Measurements from ENCODE around the gene KANSL2.
A peak's percentile ranks its signal among the peaks of the same experiment; 100 is the strongest.
"Not testable (repeated sequence)": the region's sequence is repeated elsewhere in the genome, so short reads cannot be mapped to it uniquely, and the experiment has no call there.

Gene KANSL2, protein sequence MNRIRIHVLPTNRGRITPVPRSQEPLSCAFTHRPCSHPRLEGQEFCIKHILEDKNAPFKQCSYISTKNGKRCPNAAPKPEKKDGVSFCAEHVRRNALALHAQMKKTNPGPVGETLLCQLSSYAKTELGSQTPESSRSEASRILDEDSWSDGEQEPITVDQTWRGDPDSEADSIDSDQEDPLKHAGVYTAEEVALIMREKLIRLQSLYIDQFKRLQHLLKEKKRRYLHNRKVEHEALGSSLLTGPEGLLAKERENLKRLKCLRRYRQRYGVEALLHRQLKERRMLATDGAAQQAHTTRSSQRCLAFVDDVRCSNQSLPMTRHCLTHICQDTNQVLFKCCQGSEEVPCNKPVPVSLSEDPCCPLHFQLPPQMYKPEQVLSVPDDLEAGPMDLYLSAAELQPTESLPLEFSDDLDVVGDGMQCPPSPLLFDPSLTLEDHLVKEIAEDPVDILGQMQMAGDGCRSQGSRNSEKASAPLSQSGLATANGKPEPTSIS

DNA sequence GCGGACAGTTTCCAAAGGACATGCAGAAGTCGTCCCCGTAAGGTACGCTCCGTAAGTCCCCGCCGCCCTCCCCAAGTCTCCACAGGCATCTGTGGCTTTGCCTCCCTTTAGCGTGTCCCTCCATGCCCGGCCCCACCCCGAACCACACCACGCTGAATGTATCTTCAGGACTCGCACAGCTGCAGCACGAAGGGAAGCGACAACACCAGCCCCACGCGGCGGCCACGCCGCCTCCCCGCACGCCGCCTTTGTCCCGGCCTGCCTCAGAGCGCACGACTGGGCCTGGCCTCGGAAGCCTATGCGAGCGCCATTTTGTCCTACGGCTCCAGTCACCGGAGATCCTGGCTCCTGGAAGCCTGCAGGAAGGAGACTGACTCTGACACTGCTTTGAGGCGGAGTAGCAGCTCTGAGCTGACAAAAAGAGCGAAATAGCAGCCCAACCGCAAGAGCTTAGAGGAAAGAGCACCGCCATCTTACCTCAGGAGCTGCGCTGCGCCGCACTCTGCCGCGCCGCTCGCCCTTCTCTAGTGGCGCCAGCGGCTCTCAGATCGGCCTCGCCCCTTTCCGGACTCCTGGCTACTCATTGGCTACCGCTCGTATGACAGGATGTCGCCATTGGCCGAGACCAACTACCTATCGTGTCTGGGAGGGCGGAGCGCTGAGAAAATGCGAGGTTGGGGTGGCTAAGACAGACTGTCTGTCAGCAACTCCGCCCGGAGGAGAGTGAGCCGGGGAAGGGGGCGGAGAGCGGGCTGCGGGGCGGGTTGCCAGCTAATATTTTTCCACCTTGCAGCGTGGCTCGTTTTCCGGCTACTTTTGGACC lies at the start of gene KANSL2:
Gene KANSL2, minus strand, starts transcription at position 529 of the 823 bp plus-strand sequence. CDS start 606 bp downstream, outside the sequence.
- peak; percentile 99 for DNase-seq
- TF ChIP-seq, protein P1, sequence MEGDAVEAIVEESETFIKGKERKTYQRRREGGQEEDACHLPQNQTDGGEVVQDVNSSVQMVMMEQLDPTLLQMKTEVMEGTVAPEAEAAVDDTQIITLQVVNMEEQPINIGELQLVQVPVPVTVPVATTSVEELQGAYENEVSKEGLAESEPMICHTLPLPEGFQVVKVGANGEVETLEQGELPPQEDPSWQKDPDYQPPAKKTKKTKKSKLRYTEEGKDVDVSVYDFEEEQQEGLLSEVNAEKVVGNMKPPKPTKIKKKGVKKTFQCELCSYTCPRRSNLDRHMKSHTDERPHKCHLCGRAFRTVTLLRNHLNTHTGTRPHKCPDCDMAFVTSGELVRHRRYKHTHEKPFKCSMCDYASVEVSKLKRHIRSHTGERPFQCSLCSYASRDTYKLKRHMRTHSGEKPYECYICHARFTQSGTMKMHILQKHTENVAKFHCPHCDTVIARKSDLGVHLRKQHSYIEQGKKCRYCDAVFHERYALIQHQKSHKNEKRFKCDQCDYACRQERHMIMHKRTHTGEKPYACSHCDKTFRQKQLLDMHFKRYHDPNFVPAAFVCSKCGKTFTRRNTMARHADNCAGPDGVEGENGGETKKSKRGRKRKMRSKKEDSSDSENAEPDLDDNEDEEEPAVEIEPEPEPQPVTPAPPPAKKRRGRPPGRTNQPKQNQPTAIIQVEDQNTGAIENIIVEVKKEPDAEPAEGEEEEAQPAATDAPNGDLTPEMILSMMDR (IDR thresholded peaks at IDR 0.05; ENCODE audit: low read depth, low read length), result no peak
- H3K27me3 ChIP-seq (ENCODE audit: insufficient read depth, low read depth, severe bottlenecking), result no peaks in the 10 kb centered on the region
- peak within 1 kb of the TSS; percentile 64 for H3K4me3 ChIP-seq (ENCODE audit: low read depth, low read length)
- H3K9me3 ChIP-seq (ENCODE audit: severe bottlenecking), result no peaks in the 10 kb centered on the region
- H3K36me3 ChIP-seq, result peaks cover 44% of the 10 kb centered on the region
- peak within 1 kb of the TSS; percentile 97 for H3K27ac ChIP-seq

DNA sequence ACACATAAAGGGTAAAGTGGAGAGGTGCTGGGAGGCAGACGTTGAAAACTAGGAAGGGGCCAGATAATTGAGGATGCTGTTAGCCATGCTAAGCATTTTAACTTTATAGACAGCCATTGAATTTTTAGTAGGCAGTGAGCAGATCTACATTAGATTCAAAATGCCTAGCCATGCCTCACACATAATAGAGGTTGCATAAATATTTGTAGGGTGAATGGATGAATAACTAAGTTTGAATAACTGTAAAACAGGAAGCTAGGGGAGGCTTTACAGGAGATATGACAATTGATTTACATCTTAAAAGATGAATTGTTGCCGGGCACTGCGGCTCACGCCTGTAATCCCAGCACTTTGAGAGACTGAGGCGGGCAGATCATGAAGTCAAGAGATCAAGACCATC lies 46.8 kb upstream of the KANSL2 start:
- Histone ChIP-seq H3K27me3 (ENCODE audit: insufficient read depth, low read depth, severe bottlenecking) (no peaks in the 10 kb centered on the region), H3K4me3 (ENCODE audit: low read depth, low read length) (no peak overlapping the region), H3K9me3 (ENCODE audit: severe bottlenecking) (no peaks in the 10 kb centered on the region), H3K36me3 (no peaks in the 10 kb centered on the region), H3K27ac (no peak overlapping the region)
- no peak for DNase-seq
- TF ChIP-seq, protein P1 (IDR thresholded peaks at IDR 0.05; ENCODE audit: low read depth, low read length), result no peak

DNA sequence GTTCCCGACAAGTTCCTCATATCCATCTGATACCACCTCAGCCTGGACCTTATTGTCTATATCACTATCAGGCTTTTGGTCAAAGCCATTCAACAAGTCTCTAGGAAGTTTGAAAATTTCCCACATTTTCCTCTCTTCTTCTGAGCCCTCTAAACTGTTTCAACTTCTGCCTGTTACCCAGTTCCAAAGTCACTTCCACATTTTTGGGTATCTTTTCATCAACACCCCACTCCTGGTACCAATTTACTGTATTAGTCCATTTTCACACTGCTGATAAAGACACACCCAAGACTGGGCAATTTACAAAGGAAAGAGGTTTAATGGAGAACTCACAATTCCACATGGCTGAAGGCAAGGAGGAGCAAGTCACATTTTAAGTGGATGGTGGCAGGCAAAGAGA lies 38.7 kb upstream of the KANSL2 start:
- not testable (repeated sequence) for H3K36me3 ChIP-seq; DNase-seq; H3K27ac ChIP-seq; H3K9me3 ChIP-seq (ENCODE audit: severe bottlenecking); H3K27me3 ChIP-seq (ENCODE audit: insufficient read depth, low read depth, severe bottlenecking); H3K4me3 ChIP-seq (ENCODE audit: low read depth, low read length)

DNA sequence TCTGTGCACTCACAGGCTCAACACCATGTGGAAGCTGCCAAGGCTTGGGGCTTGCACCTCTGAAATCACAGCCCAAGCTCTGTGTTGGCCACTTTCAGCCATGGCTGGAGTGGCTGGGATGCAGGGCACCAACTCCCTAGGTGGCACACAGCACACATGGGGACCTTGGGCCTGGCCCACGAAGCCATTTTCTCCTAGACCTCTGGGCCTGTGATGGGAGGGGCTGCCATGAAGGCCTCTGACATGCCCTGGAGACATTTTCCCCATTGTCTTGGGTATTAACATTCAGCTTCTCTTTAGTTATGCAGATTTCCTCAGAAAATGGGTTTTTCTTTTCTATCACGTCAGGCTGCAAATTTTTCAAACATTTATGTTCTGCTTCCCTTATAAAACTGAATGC lies 38.1 kb upstream of the KANSL2 start:
- not testable (repeated sequence) for H3K4me3 ChIP-seq (ENCODE audit: low read depth, low read length); H3K9me3 ChIP-seq (ENCODE audit: severe bottlenecking); H3K27ac ChIP-seq; H3K36me3 ChIP-seq; DNase-seq; H3K27me3 ChIP-seq (ENCODE audit: insufficient read depth, low read depth, severe bottlenecking)

DNA sequence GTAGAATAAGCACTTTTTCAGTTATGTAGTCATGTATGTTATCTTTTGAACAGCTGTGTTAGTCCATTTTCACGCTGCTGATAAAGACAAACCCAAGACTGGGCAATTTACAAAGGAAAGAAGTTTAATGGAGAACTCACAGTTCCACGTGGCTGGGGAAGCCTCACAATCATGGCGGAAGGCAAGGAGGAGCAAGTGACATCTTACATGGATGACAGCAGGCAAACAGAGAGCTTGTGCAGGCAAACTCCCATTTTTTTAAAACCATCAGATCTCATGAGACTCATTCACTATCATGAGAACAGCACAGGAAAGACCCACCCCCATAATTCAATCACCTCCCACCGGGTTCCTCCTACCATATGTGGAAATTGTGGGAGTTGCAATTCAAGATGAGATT lies 37.0 kb upstream of the KANSL2 start:
- H3K4me3 ChIP-seq (ENCODE audit: low read depth, low read length); DNase-seq; H3K27ac ChIP-seq; H3K27me3 ChIP-seq (ENCODE audit: insufficient read depth, low read depth, severe bottlenecking); H3K9me3 ChIP-seq (ENCODE audit: severe bottlenecking): not testable (repeated sequence)
- peaks cover 16% of the 10 kb centered on the region for H3K36me3 ChIP-seq

DNA sequence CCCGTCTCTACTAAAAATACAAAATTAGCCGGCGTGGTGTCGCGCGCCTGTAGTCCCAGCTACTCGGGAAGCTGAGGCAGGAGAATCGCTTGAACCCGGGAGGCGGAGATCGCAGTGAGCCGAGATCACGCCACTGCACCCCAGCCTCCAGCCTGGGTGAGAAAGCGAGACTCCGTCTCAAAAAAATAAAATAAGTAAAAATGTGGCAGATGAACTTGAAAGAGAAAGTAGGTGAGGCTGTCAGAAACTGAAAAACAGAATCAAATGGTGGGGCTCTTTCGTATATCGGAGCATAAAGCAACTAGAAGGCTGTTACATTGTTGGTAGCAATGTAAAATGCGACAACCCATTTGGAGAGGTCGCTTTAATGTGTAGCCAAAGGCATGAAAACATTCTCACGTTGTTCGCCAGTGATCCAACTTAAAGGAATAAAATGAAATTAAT lies 35.2 kb upstream of the KANSL2 start:
- Histone ChIP-seq H3K36me3 (peaks cover 30% of the 10 kb centered on the region), H3K4me3 (ENCODE audit: low read depth, low read length) (peak overlapping the region; percentile 75), H3K27me3 (ENCODE audit: insufficient read depth, low read depth, severe bottlenecking) (no peaks in the 10 kb centered on the region), H3K9me3 (ENCODE audit: severe bottlenecking) (peaks cover 7% of the 10 kb centered on the region), H3K27ac (peak overlapping the region; percentile 91)
- no peak for DNase-seq
- TF ChIP-seq, protein P1 (IDR thresholded peaks at IDR 0.05; ENCODE audit: low read depth, low read length), result no peak

Data from WERI-Rb-1 (cell line).